GM18508 (cell line): ENCODE measurements around the gene CNOT4.
A peak's percentile ranks its signal among the peaks of the same experiment; 100 is the strongest.
"Not testable (repeated sequence)": the region's sequence is repeated elsewhere in the genome, so short reads cannot be mapped to it uniquely, and the experiment has no call there.

Source experiments
- ATAC-seq: cut with Tn5 transposase; IDR thresholded peaks from one replicate; pipeline ENCODE4 v1.9.1; 2021; ENCODE audit warnings: moderate number of reproducible peaks; ENCODE audit not compliant: insufficient read depth, unreplicated experiment

Gene CNOT4

GRCh38 chr7:135463908-135464307, 46.0 kb downstream of the CNOT4 start:
- no peak for ATAC-seq

DNA sequence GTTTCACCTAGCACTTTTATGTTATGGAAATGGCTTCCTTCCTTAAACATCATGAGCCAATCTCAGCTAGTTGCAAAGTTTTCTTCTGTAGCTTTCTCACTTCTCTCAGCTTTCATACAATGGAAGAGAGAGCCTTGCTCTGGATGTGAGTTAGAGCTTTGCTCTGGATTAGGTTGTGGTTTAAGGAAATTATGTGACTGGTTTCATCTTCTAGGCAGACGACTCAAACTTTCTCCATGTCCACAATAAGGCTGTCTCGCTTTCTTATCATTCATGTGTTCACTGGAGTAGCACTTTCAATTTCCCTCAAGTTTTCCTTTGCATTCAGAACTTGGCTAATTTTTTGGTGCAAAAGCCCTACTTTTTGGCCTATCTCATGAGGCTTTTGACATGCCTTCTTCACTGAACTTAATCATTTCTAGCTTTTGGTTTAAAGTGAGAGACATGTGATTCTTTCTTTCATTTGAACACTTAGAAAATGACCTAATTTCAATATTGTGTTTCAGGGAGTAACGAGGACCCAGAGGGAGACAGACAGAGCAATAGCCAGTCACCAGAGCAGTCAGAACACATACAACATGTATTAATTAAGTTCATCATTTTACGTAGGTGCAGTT, 49.8 kb downstream of the CNOT4 start:
- no peak for ATAC-seq

DNA sequence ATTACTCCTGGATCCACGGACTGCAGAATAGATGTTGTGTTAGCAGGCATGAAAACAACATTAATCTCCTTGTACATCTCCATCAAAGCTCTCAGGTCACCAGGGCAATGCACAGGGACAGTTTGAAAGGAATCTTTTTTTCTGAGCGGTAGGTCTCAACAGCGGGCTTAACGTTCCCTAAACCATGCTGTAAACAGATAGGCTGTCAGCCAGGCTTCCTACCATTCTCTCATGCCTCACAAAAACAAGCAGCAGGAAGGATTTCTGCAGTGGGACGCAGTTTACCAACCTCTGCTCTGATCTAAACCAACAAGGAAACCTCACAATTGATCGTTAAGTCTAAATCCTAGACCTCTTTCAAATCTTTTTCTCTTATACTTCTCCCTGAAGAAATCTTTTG, 50.8 kb downstream of the CNOT4 start:
- no peak for ATAC-seq

GRCh38 chr7:135454060-135454459, 55.8 kb downstream of the CNOT4 start:
- ATAC-seq = no peak

DNA sequence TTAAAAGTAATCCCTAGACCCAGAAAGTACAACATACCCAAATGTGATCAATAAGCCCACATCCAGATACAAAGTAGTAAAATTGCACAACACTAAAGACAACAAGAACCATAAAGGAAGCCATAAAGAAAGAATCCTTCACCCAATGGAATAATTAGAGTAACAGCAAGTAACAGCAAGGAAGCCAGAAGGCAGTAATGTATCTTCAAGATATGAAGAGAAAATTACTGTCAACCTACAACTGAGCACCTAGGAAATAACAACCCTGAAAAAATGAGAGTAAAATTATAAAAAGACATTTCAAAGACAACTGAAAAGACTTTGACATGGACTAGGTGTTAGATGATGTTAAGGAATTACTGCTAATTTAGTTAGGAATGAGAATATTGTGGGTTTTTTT, 60.5 kb downstream of the CNOT4 start:
- ATAC-seq = no peak

DNA sequence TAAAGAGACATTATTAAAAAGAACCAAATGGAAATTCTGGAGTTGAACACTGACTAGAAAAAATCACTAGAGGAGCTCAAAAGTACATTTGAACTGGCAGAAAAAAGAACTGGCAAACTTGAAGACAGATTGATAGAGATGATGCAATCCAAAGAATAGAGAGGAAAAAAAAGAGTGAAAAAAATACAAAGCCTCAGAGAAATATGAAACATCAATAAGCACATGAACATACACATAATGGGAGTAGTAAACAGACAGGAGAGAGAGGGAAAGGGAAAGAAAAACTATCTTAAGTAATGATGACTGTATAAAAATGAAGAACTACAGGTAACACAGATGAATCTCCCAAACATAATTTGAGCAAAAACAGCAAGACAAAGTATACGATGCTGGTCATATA, 61.1 kb downstream of the CNOT4 start:
- ATAC-seq = no peak

DNA sequence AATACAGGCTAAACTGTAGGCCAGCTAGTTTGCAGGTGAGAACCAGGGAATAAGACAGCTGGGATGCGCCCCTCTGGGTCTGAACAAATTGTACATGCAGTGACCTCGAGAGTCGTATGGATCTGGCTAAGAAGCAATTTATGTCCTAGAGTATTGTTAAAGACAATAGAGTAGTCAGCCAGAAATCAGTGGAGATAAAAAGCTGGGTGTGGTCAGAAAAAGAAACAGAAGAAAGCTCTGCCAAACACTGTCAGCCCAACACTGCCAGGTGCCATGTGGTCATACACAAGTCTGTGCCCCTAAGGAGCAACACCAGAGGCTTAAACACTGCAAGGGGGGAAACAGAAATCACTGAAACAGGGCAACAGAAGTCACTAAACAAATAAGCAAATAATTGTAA, 62.2 kb downstream of the CNOT4 start:
- ATAC-seq = no peak

DNA sequence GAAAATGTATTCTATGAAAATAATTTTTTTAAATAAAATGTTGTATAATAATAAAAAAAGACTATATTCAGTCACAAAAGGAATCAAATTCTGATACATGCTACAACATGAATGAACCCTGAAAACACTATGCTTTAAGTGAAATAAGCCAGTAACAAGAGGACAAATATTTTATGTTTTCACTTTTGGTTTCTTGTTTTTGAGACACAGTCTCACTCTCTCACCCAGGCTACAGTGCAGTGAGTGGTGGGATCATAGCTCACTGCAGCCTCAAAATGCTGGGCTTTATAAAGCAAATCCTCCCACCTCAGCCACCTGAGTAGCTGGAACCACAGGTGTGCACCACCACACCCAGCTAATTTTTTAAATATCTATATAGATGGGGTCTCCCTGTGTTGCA, 64.2 kb downstream of the CNOT4 start:
- peak; percentile 71 for ATAC-seq

DNA sequence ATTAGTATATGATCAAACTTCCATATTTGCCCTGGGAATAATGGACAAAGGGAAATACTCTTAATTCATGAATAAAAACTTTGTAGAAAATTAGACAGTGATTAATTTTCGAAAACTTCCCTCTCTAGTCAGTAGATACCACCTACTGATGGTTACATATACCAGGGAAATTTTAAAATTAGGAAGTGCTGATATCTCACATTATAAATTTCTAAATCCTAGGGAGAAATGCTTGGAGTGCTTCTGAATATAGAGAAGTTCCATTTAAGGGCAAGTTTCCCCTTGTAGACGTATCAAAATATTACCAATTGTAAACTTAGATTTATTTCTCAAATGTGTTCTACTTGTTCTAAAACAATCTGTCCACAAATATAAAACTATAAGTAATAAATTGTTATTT, 64.6 kb downstream of the CNOT4 start:
- not testable (repeated sequence) for ATAC-seq

DNA sequence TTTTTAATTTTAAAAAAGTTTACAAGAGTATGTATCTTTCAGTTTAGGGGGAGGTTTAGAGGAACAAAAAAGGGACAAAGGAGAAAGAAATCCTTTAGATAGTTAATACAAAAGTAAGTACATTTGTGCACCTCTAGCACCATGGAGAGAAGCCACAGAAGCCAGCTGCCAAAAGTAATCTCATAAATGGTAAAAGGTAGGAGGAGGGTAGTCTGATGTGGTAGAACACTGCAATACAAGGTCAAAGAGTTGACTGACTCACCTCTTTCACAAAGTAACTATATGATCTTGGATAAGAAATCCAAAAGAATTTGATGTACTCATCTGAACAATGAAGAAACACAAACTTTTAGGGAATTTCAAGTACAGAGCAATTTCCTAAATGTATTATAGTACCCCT, 68.1 kb downstream of the CNOT4 start:
- ATAC-seq = no peak

DNA sequence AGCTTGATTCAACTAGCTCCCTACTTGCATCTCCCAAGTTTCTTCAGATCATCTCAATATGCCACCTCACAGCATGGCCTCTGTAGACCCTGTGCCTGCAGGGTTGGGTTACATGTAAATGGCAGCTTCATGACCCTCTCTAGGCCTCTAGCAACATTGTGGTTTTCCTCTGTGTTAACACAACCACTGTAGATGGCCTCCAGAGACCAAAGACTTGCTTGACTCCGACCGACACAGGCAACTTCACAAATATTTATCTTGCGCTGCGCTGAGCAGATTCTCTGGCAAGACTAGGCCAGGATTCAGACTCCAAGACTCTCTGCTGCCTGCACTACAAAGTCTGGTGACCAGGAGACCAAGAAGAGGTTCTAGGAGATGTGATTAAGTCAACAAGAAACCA, 75.9 kb downstream of the CNOT4 start:
- ATAC-seq = no peak

GRCh38 chr7:135430626-135431025, 79.3 kb downstream of the CNOT4 start:
- ATAC-seq = no peak

DNA sequence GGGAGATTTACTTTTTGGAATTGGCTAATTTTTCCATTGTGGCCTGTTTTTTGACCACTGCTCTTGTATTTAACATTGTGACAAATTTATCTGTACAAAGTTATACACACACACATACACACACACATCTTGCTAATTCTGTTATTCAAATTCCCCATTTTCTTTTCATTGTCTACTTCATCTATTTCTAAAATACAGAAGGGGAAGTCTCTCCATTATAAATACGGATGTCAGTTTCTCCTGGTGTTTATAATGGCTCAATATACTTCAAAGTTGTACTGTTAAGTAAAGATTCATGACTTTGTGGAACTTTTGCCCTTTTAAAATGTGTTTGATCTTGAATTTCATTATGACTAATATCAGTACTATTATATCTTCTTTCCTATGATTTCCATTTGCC, 81.0 kb downstream of the CNOT4 start:
- ATAC-seq = no peak

GRCh38 chr7:135428011-135428410, 81.9 kb downstream of the CNOT4 start:
- no peak for ATAC-seq

DNA sequence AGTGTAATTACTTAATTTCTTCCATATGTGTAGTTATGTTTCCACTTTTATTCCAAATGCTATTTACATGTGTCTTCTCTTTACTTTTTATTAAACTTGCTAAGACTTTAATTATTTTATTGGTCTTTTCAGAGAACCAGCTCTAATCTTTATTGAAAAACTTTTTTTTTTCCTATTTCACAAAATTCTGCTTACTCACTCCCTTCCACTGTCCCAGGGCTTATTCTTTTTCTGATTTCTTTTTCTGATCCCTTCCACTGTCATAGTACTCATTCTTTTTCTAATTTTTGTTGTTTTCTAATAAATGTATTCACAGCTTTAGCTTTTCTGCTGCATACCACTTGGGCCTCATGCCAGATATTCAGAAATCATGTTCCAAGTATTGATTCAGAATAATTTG, 82.7 kb downstream of the CNOT4 start:
- ATAC-seq = no peak

- ATAC-seq = no peak
Observed at GRCh38 chr7:135425036-135425435, 84.9 kb downstream of the CNOT4 start.

DNA sequence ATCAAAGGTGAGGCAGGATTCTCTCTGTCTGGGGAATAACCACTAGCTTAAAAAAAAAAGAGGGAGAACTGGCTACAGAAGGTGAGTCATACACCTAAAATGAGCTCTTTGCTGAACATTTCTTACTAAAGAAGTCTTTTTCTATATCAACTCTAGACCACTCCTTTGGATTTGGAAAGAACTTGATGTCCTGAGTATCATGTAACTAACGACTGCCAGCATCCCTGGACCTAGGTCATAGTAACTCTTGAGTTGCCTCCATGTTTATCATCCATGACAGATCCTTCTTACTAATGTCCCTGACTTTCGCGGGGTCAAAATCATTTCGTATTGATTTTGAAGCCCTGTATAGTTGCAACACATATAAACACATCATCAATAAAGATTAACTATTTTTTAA, 89.1 kb downstream of the CNOT4 start:
- no peak for ATAC-seq

DNA sequence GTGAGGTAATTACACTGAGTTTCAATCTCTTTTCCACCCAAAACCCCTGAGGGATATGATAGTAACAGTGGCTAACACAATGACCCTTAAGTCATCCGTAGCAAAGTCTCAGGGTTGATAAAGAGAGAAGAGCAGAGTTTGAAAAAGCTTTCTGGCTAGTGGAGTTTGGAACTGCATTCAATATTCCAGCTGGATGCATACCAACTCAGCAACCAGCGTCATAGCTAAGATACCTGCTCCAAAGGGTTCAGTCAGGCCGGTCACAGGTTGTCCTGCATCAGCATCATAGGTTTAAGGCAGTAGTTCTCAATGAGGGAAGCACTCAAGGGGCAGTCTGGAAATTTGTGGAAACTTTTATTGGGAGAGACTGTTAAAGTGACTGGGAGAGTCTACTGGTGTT, 93.5 kb downstream of the CNOT4 start:
- ATAC-seq = no peak

DNA sequence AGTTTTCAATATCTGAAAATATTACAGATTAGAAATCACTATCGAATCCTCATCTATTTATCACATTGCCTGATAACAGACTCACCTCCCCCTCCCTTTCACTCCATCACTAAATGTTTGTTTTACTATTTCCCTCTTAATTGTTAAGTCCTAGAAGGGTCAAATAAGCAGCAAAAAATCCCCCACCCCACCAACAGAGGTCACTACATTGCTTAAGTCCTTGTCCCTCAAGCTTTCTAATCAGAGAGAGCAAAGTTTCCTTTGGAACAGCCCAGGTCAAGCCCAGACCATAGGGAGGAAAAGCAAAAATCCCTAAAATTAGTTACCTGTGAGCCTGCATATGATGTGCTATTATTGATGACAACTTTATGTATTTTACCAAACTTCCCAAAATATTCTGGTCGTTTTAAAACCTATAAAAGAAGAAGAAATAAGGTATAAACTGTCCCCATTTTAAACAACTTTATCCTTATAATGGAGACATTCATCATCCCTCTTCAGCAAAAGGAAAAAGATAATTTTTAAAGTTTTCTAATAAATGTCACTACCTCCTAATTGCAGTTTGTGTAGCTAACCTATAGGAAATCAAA, 95.0 kb downstream of the CNOT4 start:
- ATAC-seq = no peak

DNA sequence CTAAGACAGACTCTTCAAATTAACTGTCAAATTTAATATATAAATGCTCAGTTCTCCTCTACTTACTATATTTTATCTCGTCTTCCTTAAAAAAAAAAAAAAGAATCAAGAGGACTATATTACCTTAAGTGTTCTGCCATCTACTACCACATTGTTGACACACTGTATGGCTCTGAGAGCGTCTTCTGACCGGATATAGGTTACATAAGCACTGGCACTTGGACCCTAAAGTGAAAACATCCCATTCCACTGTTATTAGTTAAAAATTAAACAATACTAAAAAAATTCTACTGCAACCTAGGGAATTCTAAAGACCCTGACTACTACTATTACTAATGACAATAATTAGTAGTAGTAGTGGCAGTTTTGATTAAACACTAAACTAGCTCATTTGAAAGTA, 95.7 kb downstream of the CNOT4 start:
- ATAC-seq = no peak

DNA sequence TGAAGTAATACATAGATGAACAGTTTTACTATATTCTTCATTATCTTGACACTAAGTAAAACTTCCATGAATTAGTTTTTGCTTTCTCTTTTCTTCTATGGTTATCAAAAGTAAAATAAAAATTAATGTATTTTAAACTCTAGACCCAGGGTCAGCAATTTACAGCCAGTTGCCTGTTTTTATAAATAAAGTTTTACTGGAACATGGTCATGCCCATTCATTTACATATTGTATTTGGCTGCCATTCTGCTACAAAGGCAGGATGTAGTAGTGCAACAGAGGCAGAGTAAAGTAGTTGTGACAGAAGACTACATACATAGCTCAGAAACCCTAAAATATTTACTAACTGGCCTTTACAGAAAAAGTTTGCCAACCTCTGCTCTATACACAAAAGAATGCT, 98.8 kb downstream of the CNOT4 start:
- no peak for ATAC-seq

DNA sequence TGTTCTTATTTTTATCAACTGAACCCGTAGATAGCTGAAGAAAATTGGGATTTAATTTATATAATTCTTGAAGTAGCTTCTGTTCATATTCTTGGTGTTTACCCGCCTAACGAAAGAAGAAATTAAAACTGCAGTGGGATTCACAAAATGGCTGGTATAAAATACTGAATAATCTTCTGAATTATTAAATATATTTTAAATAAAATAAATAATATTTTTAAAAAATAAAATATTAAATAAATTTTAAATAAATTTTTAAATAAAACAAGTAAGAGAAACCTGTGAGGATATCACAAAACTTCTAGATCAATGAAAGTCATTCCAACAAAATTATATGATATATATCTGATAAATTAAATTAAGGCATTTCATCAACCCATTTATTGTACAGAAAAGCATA, 99.4 kb downstream of the CNOT4 start:
- no peak for ATAC-seq
